Measurements from ENCODE around the gene PRPF8. TPM values are rescaled to one million over a fixed set of nuclear protein-coding genes. Genes with fewer than 3 reads are reported as not detected.

Gene PRPF8
- total and polyA plus RNA-seq, 2 experiments from 2014 or later, result 178 to 246 TPM

DNA sequence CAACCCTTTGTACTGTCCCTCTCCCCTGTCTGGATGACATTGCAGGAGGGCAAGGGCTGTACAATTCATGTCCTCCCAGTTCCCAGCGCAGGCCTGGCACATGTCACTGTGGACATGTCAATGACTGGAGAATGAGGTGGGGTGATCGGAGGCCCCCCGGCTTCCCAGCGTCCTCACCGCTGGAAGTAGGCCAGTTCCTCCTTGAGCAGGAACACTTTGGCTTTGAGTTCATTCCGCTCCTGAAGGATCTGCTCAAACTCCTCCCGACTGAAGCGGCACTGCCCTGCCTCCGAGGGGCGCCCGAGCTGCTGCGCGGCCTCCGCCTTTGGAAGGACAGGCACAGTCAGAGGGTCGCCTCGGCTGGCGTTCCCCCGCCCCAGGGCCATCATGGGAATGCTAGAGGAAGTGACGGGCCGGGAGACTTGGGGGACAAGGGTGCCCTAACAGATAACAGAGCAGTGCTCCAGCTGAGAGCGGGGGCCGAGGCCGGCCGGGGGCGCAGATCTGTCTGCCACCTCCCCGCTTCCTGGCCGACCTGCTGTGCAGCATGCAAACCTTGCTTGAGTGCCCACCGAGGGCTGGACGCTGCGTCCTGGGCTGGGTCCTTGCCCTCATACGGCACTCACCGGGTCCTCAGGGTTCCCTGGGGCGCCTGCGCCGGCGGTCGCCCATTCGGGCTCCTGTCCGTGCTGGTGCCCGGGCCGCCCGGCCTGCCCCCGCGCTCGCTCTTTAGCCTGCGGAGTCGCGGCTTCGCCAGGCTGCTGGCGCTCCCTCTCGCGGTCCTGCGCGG is 36.3 kb downstream of the PRPF8 start:
- peaks cover 23% of the 10 kb centered on the region for H3K36me3 ChIP-seq (ENCODE audit: insufficient read depth)
- TF ChIP-seq, protein P1, sequence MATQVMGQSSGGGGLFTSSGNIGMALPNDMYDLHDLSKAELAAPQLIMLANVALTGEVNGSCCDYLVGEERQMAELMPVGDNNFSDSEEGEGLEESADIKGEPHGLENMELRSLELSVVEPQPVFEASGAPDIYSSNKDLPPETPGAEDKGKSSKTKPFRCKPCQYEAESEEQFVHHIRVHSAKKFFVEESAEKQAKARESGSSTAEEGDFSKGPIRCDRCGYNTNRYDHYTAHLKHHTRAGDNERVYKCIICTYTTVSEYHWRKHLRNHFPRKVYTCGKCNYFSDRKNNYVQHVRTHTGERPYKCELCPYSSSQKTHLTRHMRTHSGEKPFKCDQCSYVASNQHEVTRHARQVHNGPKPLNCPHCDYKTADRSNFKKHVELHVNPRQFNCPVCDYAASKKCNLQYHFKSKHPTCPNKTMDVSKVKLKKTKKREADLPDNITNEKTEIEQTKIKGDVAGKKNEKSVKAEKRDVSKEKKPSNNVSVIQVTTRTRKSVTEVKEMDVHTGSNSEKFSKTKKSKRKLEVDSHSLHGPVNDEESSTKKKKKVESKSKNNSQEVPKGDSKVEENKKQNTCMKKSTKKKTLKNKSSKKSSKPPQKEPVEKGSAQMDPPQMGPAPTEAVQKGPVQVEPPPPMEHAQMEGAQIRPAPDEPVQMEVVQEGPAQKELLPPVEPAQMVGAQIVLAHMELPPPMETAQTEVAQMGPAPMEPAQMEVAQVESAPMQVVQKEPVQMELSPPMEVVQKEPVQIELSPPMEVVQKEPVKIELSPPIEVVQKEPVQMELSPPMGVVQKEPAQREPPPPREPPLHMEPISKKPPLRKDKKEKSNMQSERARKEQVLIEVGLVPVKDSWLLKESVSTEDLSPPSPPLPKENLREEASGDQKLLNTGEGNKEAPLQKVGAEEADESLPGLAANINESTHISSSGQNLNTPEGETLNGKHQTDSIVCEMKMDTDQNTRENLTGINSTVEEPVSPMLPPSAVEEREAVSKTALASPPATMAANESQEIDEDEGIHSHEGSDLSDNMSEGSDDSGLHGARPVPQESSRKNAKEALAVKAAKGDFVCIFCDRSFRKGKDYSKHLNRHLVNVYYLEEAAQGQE (IDR thresholded peaks at IDR 0.05; ENCODE audit: unreplicated experiment), result no peak
- TF ChIP-seq, protein P2, sequence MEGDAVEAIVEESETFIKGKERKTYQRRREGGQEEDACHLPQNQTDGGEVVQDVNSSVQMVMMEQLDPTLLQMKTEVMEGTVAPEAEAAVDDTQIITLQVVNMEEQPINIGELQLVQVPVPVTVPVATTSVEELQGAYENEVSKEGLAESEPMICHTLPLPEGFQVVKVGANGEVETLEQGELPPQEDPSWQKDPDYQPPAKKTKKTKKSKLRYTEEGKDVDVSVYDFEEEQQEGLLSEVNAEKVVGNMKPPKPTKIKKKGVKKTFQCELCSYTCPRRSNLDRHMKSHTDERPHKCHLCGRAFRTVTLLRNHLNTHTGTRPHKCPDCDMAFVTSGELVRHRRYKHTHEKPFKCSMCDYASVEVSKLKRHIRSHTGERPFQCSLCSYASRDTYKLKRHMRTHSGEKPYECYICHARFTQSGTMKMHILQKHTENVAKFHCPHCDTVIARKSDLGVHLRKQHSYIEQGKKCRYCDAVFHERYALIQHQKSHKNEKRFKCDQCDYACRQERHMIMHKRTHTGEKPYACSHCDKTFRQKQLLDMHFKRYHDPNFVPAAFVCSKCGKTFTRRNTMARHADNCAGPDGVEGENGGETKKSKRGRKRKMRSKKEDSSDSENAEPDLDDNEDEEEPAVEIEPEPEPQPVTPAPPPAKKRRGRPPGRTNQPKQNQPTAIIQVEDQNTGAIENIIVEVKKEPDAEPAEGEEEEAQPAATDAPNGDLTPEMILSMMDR (conservative IDR thresholded peaks at IDR 0.05; ENCODE audit: low read depth in 2 of 2), result peak; percentile 47 to 74
- TF ChIP-seq, protein P3, sequence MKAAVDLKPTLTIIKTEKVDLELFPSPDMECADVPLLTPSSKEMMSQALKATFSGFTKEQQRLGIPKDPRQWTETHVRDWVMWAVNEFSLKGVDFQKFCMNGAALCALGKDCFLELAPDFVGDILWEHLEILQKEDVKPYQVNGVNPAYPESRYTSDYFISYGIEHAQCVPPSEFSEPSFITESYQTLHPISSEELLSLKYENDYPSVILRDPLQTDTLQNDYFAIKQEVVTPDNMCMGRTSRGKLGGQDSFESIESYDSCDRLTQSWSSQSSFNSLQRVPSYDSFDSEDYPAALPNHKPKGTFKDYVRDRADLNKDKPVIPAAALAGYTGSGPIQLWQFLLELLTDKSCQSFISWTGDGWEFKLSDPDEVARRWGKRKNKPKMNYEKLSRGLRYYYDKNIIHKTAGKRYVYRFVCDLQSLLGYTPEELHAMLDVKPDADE (IDR thresholded peaks at IDR 0.05), result peak; percentile 25; the same call in 1 of the 2 replicates
- peaks cover 33% of the 10 kb centered on the region for H3K4me1 Mint-ChIP-seq
- H3K4me3 ChIP-seq, result peak overlapping the region; percentile 75
- no peak overlapping the region for H3K27ac ChIP-seq (ENCODE audit: low read depth)
- peak; percentile 83 for DNase-seq (ENCODE audit: low spot score)
- H3K27me3 ChIP-seq (ENCODE audit: insufficient read depth), result peaks cover 6% of the 10 kb centered on the region
- peak; percentile 61 for ATAC-seq
- peaks cover 45% of the 10 kb centered on the region for H3F3A ChIP-seq (replicated peaks; ENCODE audit: low read depth)
- peak overlapping the region; percentile 82 for H3K4me2 ChIP-seq
- H3K9me2 ChIP-seq (ENCODE audit: insufficient read depth), result no peaks in the 10 kb centered on the region
- no peak overlapping the region for H3K27ac Mint-ChIP-seq
- H2AFZ ChIP-seq, result peak overlapping the region; percentile 98
- no peaks in the 10 kb centered on the region; the same call in 2 of the 3 replicates for H3K9me3 Mint-ChIP-seq
- H3K27me3 Mint-ChIP-seq (ENCODE audit: insufficient read depth, low read depth, poor library complexity), result peaks cover 32% of the 10 kb centered on the region
- no peaks in the 10 kb centered on the region for H3K79me2 ChIP-seq (replicated peaks; ENCODE audit: insufficient read depth)
- peaks cover 29% of the 10 kb centered on the region for H3K36me3 Mint-ChIP-seq (ENCODE audit: low read depth)
- H3K4me3 Mint-ChIP-seq, result peak overlapping the region; percentile 73
- peaks cover 24% of the 10 kb centered on the region for H3K4me1 ChIP-seq (ENCODE audit: insufficient read depth)
- H4K20me1 ChIP-seq (replicated peaks; ENCODE audit: insufficient read depth), result peaks cover 10% of the 10 kb centered on the region; the same call in 1 of the 2 replicates

DNA sequence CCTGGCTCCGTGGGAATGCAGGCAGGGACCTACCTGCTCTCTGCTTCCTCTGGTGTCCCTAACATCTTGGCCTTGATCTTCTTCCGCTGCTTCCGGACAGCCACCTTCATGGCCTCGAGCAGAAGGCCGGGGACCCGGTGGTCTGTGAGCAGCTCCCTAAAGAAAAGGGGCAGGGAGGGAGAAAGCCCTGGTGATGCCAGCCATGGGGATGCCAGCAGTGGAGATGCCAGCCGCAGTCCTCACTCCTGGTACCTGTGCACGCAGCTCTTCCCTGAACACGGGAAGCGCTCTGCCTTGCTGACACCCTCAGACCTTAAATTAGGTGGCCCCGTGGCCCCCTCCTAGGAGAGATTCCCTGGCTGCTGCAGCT is 36.9 kb downstream of the PRPF8 start:
- Mint-ChIP-seq H3K4me3 (peak overlapping the region; percentile 73; the same call in 2 of the 3 replicates), H3K27me3 (ENCODE audit: insufficient read depth, low read depth, poor library complexity) (peaks cover 30% of the 10 kb centered on the region), H3K36me3 (ENCODE audit: low read depth) (peaks cover 23% of the 10 kb centered on the region), H3K4me1 (peaks cover 33% of the 10 kb centered on the region), H3K9me3 (peaks cover 2% of the 10 kb centered on the region; the same call in 1 of the 3 replicates), H3K27ac (no peak overlapping the region)
- peaks cover 10% of the 10 kb centered on the region; the same call in 1 of the 2 replicates for H4K20me1 ChIP-seq (replicated peaks; ENCODE audit: insufficient read depth)
- ATAC-seq (no peak), DNase-seq (ENCODE audit: low spot score) (no peak)
- no peak for TF ChIP-seq EZH2 (IDR thresholded peaks at IDR 0.05; ENCODE audit: low read depth, unreplicated experiment)
- TF ChIP-seq, protein P3 (IDR thresholded peaks at IDR 0.05), result no peak
- no peaks in the 10 kb centered on the region for H3K79me2 ChIP-seq (replicated peaks; ENCODE audit: insufficient read depth)
- H3K4me3 ChIP-seq, result peak overlapping the region; percentile 75
- H2AFZ ChIP-seq, result peak overlapping the region; percentile 98; the same call in 1 of the 2 replicates
- no peak overlapping the region for H3K27ac ChIP-seq (ENCODE audit: low read depth)
- H3F3A ChIP-seq (replicated peaks; ENCODE audit: low read depth), result peaks cover 39% of the 10 kb centered on the region
- peaks cover 18% of the 10 kb centered on the region; the same call in 1 of the 2 replicates for H3K36me3 ChIP-seq (ENCODE audit: insufficient read depth)
- no peaks in the 10 kb centered on the region for H3K9me2 ChIP-seq (ENCODE audit: insufficient read depth)
- peaks cover 24% of the 10 kb centered on the region for H3K4me1 ChIP-seq (ENCODE audit: insufficient read depth)
- H3K27me3 ChIP-seq (ENCODE audit: insufficient read depth), result peaks cover 6% of the 10 kb centered on the region
- peak overlapping the region; percentile 82 for H3K4me2 ChIP-seq
